OCI-LY1 (cell line): ENCODE results near the gene ABCB11.

Experiments used
- H2AFZ ChIP-seq: fragments of 200-600 bp; sonication (generic), shearing (Covaris generic); 2 replicates; pipeline ENCODE4 v1.6.0; 2014; ENCODE audit warnings: antibody characterized with exemption, mild to moderate bottlenecking, low read length
- H3F3A ChIP-seq: fragments of 200-600 bp; sonication (generic), shearing (Covaris generic); 2 replicates; pipeline ENCODE4 v1.6.0; 2014; ENCODE audit warnings: mild to moderate bottlenecking, antibody characterized with exemption, low read length, moderate library complexity; ENCODE audit not compliant: insufficient read depth
- H3K27ac ChIP-seq: fragments of 200-600 bp; sonication (generic); 2 replicates; pipeline ENCODE4 v1.5.1; 2014; ENCODE audit warnings: low read length, mixed run types, mild to moderate bottlenecking, low read depth; ENCODE audit not compliant: poor library complexity, severe bottlenecking
- H3K27me3 ChIP-seq: fragments of 200-600 bp; sonication (generic); 2 replicates; pipeline ENCODE4 v1.6.0; 2014; ENCODE audit warnings: antibody characterized with exemption, mild to moderate bottlenecking, low read length, moderate library complexity; ENCODE audit not compliant: insufficient read depth
- H3K36me3 ChIP-seq: fragments of 200-600 bp; sonication (generic); 2 replicates; pipeline ENCODE4 v1.6.1; 2014; ENCODE audit warnings: mild to moderate bottlenecking, antibody characterized with exemption, low read length, moderate library complexity, mixed read lengths; ENCODE audit not compliant: insufficient read depth
- H3K4me1 ChIP-seq: fragments of 200-600 bp; sonication (generic); 2 replicates; pipeline ENCODE4 v1.5.1; 2014; ENCODE audit warnings: mild to moderate bottlenecking, low read length, moderate library complexity; ENCODE audit not compliant: insufficient read depth, severe bottlenecking
- H3K4me2 ChIP-seq: fragments of 200-600 bp; sonication (generic), shearing (Covaris generic); 2 replicates; pipeline ENCODE4 v1.6.1; 2014; ENCODE audit warnings: low read length
- H3K4me3 ChIP-seq: fragments of 200-600 bp; sonication (generic); 2 replicates; pipeline ENCODE4 v1.5.1; 2014; ENCODE audit warnings: low read length, low read depth, mild to moderate bottlenecking, mixed read lengths; ENCODE audit not compliant: poor library complexity, severe bottlenecking
- H3K79me2 ChIP-seq: fragments of 200-600 bp; shearing (Covaris generic); 2 replicates; pipeline ENCODE4 v1.6.1; 2016; ENCODE audit warnings: mixed run types, low read length, mixed read lengths; ENCODE audit not compliant: insufficient read depth
- H3K9ac ChIP-seq: fragments of 200-600 bp; sonication (generic), shearing (Covaris generic); 2 replicates; pipeline ENCODE4 v1.6.1; 2014; ENCODE audit warnings: mild to moderate bottlenecking, low read length, mixed read lengths
- H3K9me2 ChIP-seq: fragments of 200-600 bp; sonication (generic), shearing (Covaris generic); 2 replicates; pipeline ENCODE4 v1.6.1; 2014; ENCODE audit warnings: low read depth, mild to moderate bottlenecking, low read length, mixed read lengths
- H3K9me3 ChIP-seq: fragments of 200-600 bp; shearing (Covaris generic); 2 replicates; pipeline ENCODE4 v1.6.1; 2014; ENCODE audit warnings: low read length, mixed read lengths
- H4K20me1 ChIP-seq: fragments of 200-600 bp; sonication (generic), shearing (Covaris generic); 2 replicates; pipeline ENCODE4 v1.6.0; 2016; ENCODE audit warnings: mild to moderate bottlenecking, low read length; ENCODE audit not compliant: insufficient read depth
- CTCF ChIP-seq: fragments of 200-600 bp; sonication (generic), shearing (Covaris generic); IDR thresholded peaks from 2 replicates; pipeline ENCODE4 v1.5.1; 2017; ENCODE audit warnings: mild to moderate bottlenecking, antibody characterized with exemption, low read length, moderate library complexity, mixed read lengths
- EZH2 ChIP-seq: fragments of 200-600 bp; sonication (generic), shearing (Covaris generic); IDR thresholded peaks from 2 replicates; pipeline ENCODE4 v1.8.0; 2017; ENCODE audit warnings: borderline replicate concordance, mixed run types, mild to moderate bottlenecking, antibody characterized with exemption, low read length, moderate library complexity, mixed read lengths

Gene ABCB11

GRCh38 chr2:168944065-168944464 is 87.1 kb downstream of the ABCB11 start:
- H3K9me3 ChIP-seq: no peaks in the 10 kb centered on the region
- H3F3A ChIP-seq: no peaks in the 10 kb centered on the region
- H3K9me2 ChIP-seq: no peaks in the 10 kb centered on the region
- no peak overlapping the region for H2AFZ ChIP-seq
- no peaks in the 10 kb centered on the region for H3K79me2 ChIP-seq
- H3K9ac ChIP-seq: no peak overlapping the region
- H3K4me1 ChIP-seq: no peaks in the 10 kb centered on the region
- no peaks in the 10 kb centered on the region for H3K36me3 ChIP-seq
- H4K20me1 ChIP-seq: no peaks in the 10 kb centered on the region
- no peak overlapping the region for H3K27ac ChIP-seq
- no peak overlapping the region for H3K4me2 ChIP-seq
- no peaks in the 10 kb centered on the region for H3K27me3 ChIP-seq
- TF ChIP-seq CTCF (no peak), EZH2 (no peak)
- no peak overlapping the region for H3K4me3 ChIP-seq

DNA sequence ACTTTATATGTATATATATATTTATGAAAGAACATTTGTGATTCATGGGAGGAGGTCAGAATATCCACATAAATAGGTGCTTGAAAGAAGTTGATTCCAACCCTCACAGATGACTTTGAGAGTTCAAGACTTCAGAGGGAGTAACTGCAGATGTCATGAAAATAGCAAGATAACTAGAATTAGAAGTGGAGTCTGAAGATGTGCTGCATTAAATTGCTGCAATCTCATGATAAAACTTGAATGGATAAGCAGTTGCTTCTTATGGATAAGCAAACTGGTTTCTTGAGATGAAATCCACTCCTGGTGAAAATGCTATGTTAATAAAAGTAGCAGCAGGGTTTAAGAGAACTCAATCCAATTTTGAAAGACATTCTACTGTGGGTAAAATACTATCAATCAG is 89.8 kb downstream of the ABCB11 start:
- Histone ChIP-seq H3K27me3 (no peaks in the 10 kb centered on the region), H2AFZ (no peak overlapping the region), H3K4me1 (no peaks in the 10 kb centered on the region), H3K4me3 (no peak overlapping the region), H3K36me3 (no peaks in the 10 kb centered on the region), H3F3A (no peaks in the 10 kb centered on the region), H3K27ac (no peak overlapping the region), H3K9me2 (no peaks in the 10 kb centered on the region), H3K4me2 (no peak overlapping the region), H3K79me2 (no peaks in the 10 kb centered on the region), H4K20me1 (no peaks in the 10 kb centered on the region), H3K9ac (no peak overlapping the region), H3K9me3 (no peaks in the 10 kb centered on the region)
- no peak for TF ChIP-seq CTCF
- no peak for TF ChIP-seq EZH2

- Histone ChIP-seq H3K79me2 (no peaks in the 10 kb centered on the region), H3K9me3 (no peaks in the 10 kb centered on the region), H3K4me1 (no peaks in the 10 kb centered on the region), H3K27me3 (no peaks in the 10 kb centered on the region), H4K20me1 (no peaks in the 10 kb centered on the region), H3K36me3 (no peaks in the 10 kb centered on the region), H3K4me3 (no peak overlapping the region), H2AFZ (no peak overlapping the region), H3F3A (no peaks in the 10 kb centered on the region), H3K4me2 (no peak overlapping the region), H3K9me2 (no peaks in the 10 kb centered on the region), H3K9ac (no peak overlapping the region), H3K27ac (no peak overlapping the region)
- TF ChIP-seq EZH2 (no peak), CTCF (no peak)
These were observed 91.2 kb downstream of the ABCB11 start for GRCh38 chr2:168939918-168940317.
